ENCODE measurements around the gene KLHL18. TPM values are rescaled to one million over a fixed set of nuclear protein-coding genes. Genes with fewer than 3 reads are reported as not detected.
"Not testable (repeated sequence)": the region's sequence is repeated elsewhere in the genome, so short reads cannot be mapped to it uniquely, and the experiment has no call there.

KLHL18 gene
- total RNA-seq, 6 experiments from 2014 or later, result 4.3 to 11.4 (median 8.1) TPM

DNA sequence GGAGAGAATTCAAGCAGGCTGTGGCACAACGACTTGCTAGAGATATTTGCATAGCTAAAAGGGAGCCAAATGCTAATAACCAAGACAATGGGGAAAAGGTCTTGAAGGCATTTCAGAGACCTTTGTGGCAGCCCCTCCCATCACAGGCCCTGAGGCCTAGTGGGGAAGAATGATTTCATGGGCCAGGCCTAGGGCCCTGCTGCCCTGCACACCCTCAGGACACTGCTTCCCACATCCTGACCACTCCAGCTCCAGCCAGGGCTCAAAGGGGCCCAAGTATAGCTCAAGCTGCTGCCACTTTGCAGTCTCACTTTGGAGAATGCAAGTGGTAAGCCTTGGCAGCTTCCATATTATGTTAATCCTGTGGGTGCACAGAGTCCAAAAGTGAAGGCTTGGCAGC lies 76.6 kb downstream of the KLHL18 start:
- Histone ChIP-seq H3K9me3 (no peaks in the 10 kb centered on the region), H3K4me3 (no peak overlapping the region), H3K4me1 (no peaks in the 10 kb centered on the region), H3K27ac (no peak overlapping the region), H3K36me3 (no peaks in the 10 kb centered on the region), H3K27me3 (no peaks in the 10 kb centered on the region)
- DNase-seq (no peak), ATAC-seq (no peak)
- 58% methylated on average over 1 of the region's 1 CpG for WGBS (ENCODE audit: insufficient coverage, low coverage, low lambda C conversion rate, missing lambda C conversion rate)
- intact Hi-C loops (cut with DNase I), result no loop called here
- no peak for TF ChIP-seq POLR2A (IDR thresholded peaks at IDR 0.05)
- TF ChIP-seq CTCF (IDR thresholded peaks at IDR 0.05), result no peak

GRCh38 chr3:47360110-47360517 lies 77.4 kb downstream of the KLHL18 start:
- H3K27ac ChIP-seq; intact Hi-C loops (cut with DNase I); H3K4me1 ChIP-seq; H3K27me3 ChIP-seq; ATAC-seq; H3K4me3 ChIP-seq; DNase-seq; H3K36me3 ChIP-seq; H3K9me3 ChIP-seq: not testable (repeated sequence)
- WGBS (ENCODE audit: insufficient coverage, low coverage, low lambda C conversion rate, missing lambda C conversion rate), result 86% methylated on average over 4 of the region's 4 CpGs

DNA sequence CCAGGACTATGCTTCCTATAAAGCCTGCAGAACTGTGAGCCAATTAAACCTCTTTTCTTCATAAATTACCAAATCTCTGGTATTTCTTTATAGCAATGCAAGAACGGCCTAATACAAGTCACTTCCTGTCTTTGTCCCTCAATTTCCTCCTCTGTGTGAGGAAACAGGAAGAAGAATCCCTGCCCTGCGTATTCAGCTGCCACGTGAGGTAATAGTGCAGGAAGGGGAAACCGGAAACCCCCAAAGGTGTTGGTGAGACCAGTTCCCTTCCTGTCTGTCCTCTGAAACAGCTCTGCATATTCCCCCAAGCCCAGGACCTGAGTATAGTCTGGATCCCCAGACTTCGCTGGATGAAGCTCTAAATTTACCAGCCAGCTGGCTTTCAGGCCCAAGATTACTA lies 80.0 kb downstream of the KLHL18 start:
- intact Hi-C loops (cut with DNase I), result no loop called here
- peak overlapping the region in 1 of 3 donors; percentile 37 for H3K27ac ChIP-seq
- peak; percentile 24 to 56 (median 42) for ATAC-seq
- TF ChIP-seq POLR2A (IDR thresholded peaks at IDR 0.05), result no peak
- no peak for TF ChIP-seq CTCF (IDR thresholded peaks at IDR 0.05)
- no peaks in the 10 kb centered on the region for H3K4me1 ChIP-seq
- 50% methylated on average over 4 of the region's 5 CpGs for WGBS (ENCODE audit: insufficient coverage, low coverage, low lambda C conversion rate, missing lambda C conversion rate)
- no peaks in the 10 kb centered on the region for H3K36me3 ChIP-seq
- H3K4me3 ChIP-seq, result no peak overlapping the region
- no peaks in the 10 kb centered on the region for H3K27me3 ChIP-seq
- H3K9me3 ChIP-seq, result no peaks in the 10 kb centered on the region
- DNase-seq, result no peak

GRCh38 chr3:47365213-47366153 lies 82.7 kb downstream of the KLHL18 start:
- no peaks in the 10 kb centered on the region for H3K27me3 ChIP-seq
- intact Hi-C loops (cut with DNase I), result no loop called here
- H3K9me3 ChIP-seq, result no peaks in the 10 kb centered on the region
- TF ChIP-seq CTCF (IDR thresholded peaks at IDR 0.05) (no peak), POLR2A (IDR thresholded peaks at IDR 0.05) (no peak)
- ATAC-seq (peak in 1 of 4 donors; percentile 43), DNase-seq (no peak)
- 69% methylated on average over 11 of the region's 11 CpGs for WGBS (ENCODE audit: insufficient coverage, low coverage, low lambda C conversion rate, missing lambda C conversion rate)
- H3K27ac ChIP-seq, result no peak overlapping the region
- no peaks in the 10 kb centered on the region for H3K4me1 ChIP-seq
- H3K36me3 ChIP-seq, result no peaks in the 10 kb centered on the region
- H3K4me3 ChIP-seq, result no peak overlapping the region

GRCh38 chr3:47366833-47367232 lies 84.1 kb downstream of the KLHL18 start:
- ATAC-seq, result no peak
- DNase-seq, result no peak
- H3K4me3 ChIP-seq, result no peak overlapping the region
- no peak for TF ChIP-seq POLR2A (IDR thresholded peaks at IDR 0.05)
- TF ChIP-seq CTCF (IDR thresholded peaks at IDR 0.05), result no peak
- no peak overlapping the region for H3K27ac ChIP-seq
- intact Hi-C loops (cut with DNase I), result no loop called here
- H3K36me3 ChIP-seq, result no peaks in the 10 kb centered on the region
- no peaks in the 10 kb centered on the region for H3K9me3 ChIP-seq
- 88% methylated on average over 2 of the region's 2 CpGs for WGBS (ENCODE audit: insufficient coverage, low coverage, low lambda C conversion rate, missing lambda C conversion rate)
- no peaks in the 10 kb centered on the region for H3K4me1 ChIP-seq
- H3K27me3 ChIP-seq, result no peaks in the 10 kb centered on the region
